OCI-LY3 (cell line): ENCODE data around the gene PON3.

ENCODE experiments used
- CTCF ChIP-seq: fragments of 200-600, 300-600 bp; sonication (generic); IDR thresholded peaks from 2 replicates; pipeline ENCODE4 v1.5.1; 2014; ENCODE audit warnings: antibody characterized with exemption, low read length, low read depth
- EZH2phosphoT487 ChIP-seq: fragments of 200-600 bp; shearing (Covaris generic); IDR thresholded peaks from 2 replicates; pipeline ENCODE4 v1.6.1; 2018; ENCODE audit warnings: antibody characterized with exemption, mixed run types, low read depth

DNA sequence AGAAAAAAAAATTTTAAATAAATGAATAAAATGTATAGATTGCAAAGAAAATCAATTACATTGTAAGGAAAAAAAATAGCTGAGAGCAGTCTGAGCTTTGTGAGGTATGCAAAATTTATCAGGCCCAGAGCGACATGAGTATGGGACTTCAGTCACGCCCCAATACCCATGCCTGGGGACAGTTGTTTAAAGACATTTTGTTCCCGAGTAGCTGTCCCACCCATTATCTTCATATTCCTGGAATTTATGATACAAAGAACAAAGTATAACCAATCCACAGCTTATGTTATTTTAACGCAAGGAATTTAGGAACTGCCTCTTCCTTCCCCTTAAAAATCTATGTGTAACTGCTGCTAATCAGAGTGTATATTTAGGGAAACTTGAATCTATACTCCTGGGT lies 40.2 kb upstream of the PON3 start:
- TF ChIP-seq CTCF (no peak), EZH2phosphoT487 (no peak)
